H54 (cell line): Measurements from ENCODE around the gene RASGRP1.

Experiments used
- DNase-seq: peaks from one replicate; pipeline ENCODE4 v3.0.0; 2011; ENCODE audit warnings: low spot score, mixed read lengths; ENCODE audit not compliant: insufficient read length
- FAIRE-seq: peaks from 3 replicates; lab custom pipeline; 2011; peaks lifted over from hg19 to GRCh38; lab: Jason Lieb, UNC
- POLR2A ChIP-seq: IDR thresholded peaks from 2 replicates; pipeline ENCODE4 v1.6.1; 2011; ENCODE audit warnings: low read depth, mild to moderate bottlenecking, low read length

Gene RASGRP1

DNA sequence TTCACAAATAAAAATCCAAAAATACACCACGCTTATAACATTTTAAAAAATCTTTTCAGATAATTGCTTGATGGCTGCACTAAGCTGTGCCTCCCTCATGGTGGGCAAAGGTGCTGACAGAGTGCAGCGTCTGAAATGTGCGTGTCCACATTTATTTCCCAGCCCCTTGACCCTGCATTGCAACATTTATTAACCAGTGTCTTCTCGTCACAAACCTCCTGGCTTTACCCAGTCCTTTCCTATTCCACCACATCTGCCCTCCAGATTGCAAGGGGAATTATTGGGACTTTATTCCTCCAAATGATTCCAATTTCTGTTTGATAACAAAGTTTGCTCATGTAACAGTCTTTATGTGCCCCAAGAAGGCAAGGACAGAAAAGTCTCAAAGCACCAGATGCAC is 5.5 kb downstream of the RASGRP1 start:
- TF ChIP-seq POLR2A: no peak
- no peak for FAIRE-seq
- no peak for DNase-seq

DNA sequence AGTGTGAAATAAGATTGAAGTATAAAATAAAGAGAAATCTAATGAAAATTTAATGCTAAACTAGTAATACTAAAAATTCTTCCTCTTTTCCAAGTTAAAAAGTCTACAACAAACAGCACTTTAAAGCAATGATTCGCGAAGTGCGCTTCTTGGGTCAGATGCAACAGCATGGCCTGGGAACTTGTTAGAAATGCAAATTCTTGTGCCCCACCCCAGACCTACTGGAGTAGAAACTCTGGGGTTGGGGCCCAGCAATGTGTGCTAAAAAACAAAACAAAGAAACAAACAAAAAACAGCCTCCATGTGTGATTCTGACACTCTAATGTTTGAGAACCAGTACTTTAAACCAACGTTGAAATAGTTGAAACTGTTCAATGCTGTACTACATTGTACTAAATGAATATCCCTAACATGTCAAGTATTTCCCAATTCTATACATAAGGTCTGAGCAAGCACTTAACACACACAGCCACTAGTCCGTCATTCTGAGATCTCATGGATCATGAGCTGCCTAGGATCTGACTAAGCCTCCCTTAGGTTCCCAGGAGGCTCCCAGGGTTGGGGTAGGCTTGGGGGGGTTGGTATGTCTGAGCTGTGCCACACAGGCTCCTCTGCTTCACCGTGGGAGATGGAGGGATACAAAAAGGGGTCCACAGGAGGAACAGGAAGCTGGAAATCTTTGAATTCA is 6.1 kb downstream of the RASGRP1 start:
- FAIRE-seq (no peak), DNase-seq (no peak)
- TF ChIP-seq POLR2A: no peak

DNA sequence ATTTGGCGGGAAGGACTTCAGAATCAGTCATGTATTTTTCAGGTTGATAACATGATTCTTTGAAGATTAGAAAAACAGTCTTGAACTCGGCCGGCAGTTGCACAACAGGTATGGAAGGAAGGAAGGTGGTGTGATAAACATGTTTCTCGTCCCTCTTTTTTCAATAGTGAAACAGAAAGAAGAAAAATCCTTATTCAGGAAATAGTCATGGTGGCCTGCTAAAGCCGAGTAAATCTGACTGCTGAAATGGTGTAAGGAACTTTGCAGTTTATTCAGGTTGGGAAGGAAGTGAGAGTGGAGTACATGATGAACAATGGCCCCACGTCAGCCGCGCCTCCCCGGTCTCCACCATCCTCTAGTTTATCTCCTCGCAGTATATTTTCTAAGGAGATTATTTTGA is 6.7 kb downstream of the RASGRP1 start:
- DNase-seq (no peak), FAIRE-seq (no peak)
- TF ChIP-seq POLR2A: no peak

DNA sequence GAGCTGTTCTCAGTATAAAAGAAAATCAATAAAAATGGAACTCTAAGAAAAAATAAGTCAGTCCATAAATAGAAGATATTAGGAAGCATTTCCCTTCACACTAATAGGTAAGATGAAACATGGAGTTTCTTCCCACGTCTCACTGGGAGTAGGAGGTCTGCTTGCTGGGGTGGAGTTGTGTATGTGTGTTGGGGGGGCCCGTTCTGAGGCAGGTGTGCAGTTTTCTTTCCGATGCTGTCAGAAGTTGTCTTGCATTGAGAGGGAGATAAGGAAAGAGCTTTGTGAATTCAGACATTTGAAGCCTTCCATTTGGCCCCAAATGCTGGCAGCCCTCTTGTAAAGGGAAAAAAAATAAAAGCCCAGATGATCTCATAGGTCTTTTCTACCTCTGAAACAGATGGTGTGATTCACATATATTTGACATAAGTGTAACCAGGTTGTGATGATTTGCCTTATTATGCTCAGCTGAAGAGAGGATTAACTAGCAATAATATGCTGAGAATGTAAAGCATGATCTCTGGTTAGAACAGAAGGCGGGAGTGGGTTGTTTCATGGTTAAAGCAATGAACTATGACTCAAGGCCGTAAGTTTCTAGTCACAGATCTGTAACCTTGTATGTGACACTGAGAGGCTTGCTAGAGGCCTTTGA is 8.8 kb downstream of the RASGRP1 start:
- no peak for TF ChIP-seq POLR2A
- DNase-seq: no peak
- FAIRE-seq: no peak

DNA sequence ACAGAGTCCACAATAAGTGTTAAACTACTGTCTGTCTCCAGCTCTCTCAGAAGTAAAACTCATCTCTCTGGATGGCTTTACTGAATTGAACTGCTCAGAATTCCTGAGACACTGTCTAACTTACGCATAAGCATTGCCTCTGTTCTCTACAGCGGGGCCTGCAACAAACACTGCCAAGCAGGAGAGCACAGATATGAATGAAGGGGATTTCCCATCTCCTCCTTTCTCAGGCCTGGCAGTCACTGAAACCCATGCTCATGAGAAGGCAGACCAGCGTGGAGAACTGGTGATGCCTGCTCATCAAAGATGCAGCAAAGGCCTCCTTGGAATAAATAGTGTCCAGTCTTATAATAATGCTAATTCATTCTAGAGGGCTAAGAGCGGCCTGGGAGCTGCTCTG is 10.3 kb downstream of the RASGRP1 start:
- no peak for DNase-seq
- FAIRE-seq: no peak
- TF ChIP-seq POLR2A: no peak

DNA sequence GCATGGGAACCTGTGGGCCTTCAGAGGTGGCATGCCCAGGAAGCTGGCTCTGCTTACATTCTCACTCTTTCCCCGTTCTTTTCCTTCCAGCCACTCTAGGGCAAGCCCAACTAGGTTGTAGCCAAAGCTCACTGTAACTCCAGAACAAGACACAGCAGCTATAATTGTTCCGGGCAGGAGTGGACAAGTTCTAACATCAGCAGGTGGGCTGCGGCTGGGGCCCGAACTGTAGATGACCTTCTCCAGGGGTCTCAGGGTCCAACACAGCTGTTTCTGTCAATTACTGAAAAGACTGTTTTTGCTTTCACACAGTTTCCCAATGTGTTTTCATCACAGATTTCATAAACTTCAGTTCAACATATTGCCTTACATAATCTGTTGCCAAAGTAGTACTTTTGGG is 11.5 kb downstream of the RASGRP1 start:
- no peak for DNase-seq
- no peak for TF ChIP-seq POLR2A
- FAIRE-seq: no peak

DNA sequence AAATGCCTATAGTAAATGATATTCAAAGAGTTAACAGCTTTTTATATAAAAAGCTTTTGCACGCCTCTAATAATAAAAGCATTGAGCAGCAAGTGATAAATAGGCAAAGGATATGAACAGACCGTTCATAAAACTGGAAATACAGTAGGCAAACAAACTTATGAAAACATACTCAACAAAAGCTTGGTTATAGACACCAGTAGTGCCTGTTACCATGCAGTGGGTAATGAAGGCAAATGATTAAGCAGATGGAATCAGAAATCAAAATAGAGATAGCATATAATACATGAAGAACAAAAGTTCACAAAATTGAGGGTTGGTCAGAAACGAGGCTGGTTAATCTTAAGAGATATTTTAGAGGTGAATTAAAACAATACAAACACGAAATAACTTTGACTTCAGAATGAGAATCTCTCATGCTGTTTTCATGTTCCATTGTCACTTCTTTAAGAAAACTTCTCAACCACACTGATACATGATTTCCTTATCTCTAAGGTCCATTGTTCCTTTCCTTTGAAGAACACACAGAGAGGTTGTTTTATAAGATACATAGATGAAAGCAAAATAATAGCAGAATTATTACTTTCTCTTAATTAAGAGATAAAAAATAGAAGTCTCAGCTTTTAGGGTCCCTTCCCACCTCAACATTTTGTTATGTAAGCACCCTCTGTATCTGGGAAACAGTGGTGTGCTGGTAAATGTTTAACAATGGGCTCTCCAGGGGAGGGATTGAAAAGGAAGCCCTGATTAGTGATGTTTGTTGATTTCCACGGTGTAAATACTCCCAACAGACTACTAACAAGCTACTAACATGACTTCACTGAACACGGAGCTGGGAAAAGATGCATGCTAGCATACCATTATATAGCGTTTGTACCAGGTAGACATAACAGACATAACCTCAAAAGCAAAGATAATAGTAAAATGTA is 12.6 kb downstream of the RASGRP1 start:
- DNase-seq (no peak), FAIRE-seq (no peak)
- no peak for TF ChIP-seq POLR2A

DNA sequence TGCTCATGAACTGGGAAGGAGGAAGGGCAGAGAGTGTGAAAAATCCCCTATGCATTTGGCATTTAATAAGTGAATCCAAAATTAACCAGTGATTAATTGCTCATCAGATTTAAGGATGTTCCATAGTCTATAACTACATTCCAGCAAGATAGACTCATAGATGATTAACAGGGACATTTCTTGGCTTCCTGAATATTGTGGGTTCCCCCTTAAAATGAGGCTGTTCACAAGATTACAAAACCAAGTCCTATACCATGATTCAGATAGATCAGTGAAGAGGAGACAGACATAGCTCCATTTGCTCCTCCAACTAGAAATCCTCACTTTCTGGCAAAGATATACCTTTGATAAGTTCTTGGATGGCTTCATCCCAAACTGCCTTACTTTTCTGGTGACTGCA is 15.4 kb downstream of the RASGRP1 start:
- TF ChIP-seq POLR2A: no peak

DNA sequence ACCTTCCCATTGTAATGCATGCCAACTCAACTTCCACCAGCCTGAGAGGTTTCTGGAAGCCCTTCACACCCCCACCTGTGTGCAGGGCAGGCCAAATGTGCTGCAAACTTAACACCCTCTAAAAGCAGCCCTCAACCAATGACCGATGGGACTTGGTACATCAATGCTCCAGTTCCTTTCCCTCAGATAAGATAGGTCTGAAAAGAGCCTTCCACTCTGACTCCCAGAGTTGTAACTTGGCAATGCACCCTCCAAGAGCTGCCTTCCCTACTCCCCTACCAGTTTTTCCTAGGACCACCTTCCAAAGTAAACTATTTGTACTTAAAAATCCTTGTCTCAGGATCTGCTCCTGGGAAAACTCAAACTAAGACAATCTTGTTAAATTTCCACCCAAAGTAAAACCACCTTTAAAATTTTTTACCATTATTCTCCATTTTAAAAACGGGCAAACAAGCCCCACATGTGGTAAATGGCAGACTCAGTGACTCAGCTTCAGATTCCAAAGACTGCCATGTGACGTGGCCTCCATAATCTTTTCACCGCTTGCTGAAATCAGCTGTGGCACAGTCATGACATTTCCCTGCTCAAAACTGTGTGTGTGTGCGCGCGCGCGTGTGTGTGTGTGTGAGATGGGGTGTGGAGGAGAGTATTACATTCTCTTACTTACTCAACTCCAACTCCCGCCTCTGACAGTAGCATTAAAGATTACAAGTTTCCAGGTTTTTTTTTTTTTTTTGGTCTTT is 17.2 kb downstream of the RASGRP1 start:
- no peak for FAIRE-seq

More for the DNA sequence above, 15.4 kb downstream of the RASGRP1 start:
- FAIRE-seq: no peak
- no peak for DNase-seq

DNA sequence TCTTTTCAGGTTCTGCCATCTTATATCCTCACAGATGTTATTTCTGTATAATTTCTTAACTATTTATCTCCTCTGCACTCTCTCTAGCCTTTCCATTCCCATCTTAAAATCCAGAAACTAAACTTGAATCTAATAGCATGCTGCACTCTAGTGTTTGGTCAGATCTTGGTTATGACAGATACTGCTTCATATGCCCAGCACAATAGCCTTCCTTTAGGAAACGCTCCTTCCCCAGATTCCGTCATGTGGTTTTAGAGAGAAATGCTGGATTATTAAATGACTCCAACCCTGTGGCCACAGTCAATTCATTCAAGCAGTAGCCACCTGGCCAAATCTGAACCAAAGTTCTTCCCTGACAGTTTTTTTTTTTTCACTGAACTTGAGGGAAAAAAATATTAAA is 19.4 kb downstream of the RASGRP1 start:
- DNase-seq (no peak), FAIRE-seq (no peak)
- TF ChIP-seq POLR2A: no peak

More for the DNA sequence above, 17.2 kb downstream of the RASGRP1 start:
- no peak for TF ChIP-seq POLR2A
- no peak for DNase-seq

DNA sequence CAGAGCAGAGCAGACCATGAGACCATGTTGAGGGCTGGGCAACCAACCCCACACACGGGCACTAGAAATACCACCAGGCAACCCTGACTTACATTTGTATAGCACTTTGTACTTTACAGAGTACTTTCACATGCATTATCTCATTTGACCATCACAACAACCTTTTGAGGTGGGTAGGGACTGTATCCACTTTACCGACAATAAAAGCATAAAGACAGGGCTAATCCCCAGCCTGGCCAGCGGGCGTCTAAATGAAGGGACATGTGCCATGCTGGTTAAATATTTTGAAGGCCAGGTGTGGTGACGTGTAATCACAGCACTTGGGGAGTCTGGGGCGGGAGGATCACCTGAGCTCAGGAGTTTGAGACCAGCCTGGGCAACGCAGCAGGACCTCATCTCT is 23.6 kb downstream of the RASGRP1 start:
- no peak for FAIRE-seq
- DNase-seq: no peak
- no peak for TF ChIP-seq POLR2A

DNA sequence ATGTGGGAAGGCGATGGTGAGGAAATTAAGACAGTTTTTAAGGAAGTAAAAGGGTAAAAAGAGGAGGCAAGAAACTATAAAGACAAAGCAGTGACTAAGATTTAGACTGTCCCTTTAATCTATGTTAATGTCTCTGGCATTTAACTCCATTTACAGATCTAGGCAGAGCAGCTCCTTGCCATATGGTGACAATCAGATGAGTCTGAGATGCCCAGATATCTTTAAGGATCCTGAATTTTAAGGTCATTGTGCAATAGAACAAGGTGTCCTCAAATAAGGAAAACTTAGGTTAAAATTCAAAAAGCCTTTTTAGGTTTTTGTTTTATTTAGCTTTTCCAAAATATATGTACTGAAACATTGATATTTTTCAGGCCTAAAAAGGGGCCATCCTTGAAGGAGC is 24.1 kb downstream of the RASGRP1 start:
- TF ChIP-seq POLR2A: no peak
- FAIRE-seq: no peak
- no peak for DNase-seq

DNA sequence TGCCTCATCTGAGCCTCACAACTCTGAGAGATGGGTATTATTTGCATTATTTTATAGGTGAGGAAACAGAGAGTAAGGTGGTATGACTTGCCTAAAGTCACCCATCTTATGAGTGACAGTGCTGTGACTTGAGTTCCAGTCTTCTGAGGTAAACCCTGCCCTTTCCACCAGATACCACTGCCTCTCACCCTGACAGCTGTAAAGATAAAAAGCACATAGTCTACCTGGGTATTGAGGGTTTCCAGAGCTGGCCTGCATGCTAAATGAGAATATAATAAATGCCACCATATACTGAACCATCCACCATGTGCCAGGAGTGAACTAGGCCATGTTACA is 25.6 kb downstream of the RASGRP1 start:
- FAIRE-seq: no peak
- DNase-seq: no peak
- TF ChIP-seq POLR2A: no peak
